HG03354 (cell line): ENCODE data around the gene GMDS.

Experiments used
- ATAC-seq: cut with Tn5 transposase; IDR thresholded peaks from one replicate; pipeline ENCODE4 v1.9.1; 2021; ENCODE audit warnings: mild to moderate bottlenecking; ENCODE audit not compliant: unreplicated experiment, poor library complexity, severe bottlenecking

GMDS gene

DNA sequence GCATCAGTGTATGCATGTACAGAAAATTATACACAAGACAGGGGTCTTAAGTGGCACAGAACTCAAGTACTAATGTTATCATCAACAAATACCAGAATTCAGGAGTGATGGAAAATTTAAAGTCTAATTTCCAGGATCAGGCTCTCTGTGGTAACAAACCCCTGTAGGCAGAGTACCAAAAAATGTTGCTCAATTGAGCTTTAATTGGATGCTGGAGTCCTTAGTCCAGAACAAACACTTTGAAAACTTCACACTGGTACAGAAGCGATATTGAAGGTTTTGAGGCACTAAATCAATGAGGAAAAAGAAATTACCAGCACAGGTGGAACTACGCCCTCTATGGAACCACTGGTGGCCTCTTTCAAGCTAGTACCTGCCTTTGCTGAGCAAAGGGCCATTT, 522.6 kb downstream of the GMDS start:
- no peak for ATAC-seq

DNA sequence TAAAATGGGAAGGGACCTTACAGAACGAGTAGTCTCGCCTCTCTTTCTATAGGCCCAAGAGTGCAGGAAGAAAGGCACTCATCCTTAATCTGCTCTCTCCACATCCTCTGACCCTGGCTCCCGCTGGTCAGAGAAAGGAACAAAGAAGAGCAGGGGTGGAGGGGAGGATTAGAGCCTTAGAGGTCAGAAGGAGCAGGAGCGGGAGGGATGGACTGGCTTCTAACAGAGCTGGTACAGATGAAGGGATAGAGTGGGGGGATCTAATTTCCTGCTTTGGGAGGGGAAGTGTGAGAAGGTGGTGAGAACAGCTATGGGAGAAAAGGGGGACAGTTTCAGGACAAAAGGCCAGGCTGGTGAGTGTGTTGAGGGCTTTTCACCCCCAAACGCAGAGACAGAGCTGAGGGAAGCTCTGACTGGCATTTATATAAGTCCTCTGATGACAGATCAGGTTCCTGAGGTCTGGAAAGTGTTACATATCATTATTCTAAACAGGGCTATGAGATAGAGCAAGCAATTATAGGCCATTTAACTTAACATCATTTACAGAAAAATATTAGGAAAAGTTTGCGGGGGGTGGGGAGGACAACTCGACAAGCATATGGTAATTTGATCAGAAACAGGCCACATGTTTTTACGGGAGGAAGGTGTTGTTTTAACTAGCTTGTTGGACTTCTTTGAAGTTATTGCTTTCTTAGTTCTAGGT, 524.6 kb downstream of the GMDS start:
- ATAC-seq = no peak

DNA sequence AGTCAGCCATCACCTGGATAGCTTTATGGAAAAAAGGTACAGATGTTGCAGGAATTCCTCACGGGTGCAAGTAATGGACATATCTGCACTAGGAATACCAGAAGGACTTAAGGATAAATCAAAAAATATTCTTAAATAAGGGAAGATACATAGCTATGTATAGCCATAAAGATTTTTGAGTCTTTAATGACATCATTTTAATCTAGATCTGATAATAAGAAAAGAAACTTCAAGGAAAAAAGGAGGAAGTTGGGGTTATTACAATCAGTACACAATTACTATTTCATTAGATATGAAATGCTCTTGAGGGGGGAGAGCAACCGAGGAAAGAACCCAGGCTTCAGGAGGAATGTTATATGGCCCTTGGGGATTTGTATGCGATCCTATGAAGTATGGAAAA, 525.5 kb downstream of the GMDS start:
- no peak for ATAC-seq

DNA sequence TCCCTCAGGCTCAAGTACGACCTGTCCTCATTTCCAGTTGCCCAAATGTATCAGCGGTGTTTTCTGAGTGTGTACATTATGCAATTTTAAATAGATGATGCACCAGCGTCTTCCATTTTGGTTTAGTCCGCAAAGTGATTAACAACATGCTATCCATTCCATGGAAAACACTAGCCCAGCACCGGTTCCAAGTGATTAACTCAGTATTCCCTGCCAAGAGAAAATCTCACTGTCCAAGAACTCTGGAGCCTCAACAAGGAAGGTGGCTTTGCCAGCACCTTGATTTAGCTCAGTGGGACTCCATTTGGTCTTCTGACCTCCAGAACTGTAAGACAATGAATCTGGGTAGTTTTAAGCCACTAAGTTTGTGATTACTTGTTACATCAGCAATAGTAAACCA, 528.5 kb downstream of the GMDS start:
- ATAC-seq = no peak

DNA sequence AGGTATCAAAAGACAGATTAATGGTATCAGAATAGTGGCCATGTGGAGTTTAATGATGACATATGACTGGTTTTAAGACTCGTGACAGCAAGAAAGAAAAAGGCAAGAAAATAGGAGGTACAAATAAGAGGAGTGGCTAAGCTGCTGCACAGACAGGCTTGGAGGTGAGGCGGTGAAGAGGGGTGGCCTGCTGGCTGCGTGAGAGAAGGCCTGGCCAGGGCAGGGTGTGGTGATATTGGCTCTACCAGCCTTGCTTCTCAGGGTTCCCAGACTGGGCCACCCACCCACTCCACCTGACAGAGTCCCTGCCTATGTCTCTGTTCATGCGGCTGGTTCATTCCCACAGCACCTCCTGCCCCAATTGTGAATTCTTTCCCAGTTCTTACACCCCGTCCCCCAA, 529.0 kb downstream of the GMDS start:
- no peak for ATAC-seq

DNA sequence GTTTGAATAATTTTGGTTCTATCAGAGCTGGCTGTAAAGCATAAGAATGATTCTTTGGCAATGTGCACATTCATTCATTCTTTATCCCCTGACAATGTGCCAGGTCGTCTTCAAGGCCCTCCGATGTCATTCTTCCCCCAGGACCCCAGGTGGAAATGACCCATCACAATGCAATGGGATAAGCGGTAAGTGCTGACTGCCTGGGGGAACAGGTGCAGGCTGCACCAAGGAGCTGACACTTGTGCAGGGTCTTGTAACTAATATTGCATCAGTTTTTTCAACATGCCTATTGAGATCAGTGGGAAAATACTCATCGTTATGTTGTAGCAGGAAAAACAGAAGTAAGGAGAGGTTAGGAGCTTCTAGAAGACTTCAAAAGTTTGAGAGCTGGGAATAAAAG, 530.1 kb downstream of the GMDS start:
- no peak for ATAC-seq

DNA sequence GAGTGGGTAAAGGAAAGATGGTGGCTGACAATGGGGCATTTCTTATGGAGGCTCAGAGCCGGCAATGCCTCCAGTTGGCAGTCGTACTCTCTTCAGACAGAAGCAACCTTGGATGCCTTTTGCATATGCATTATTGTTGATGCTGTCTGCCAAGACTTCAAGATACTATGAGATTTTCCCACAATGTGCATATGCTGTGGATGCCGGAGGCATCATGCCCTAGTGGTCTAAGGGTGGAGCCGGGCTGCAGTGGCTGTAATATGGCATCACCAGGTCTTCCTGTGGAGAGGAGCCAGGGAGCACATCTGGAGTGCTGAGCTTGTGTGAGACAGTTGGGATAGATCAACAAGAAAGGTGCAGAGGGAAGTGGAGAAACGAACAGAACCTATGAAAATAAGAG, 530.8 kb downstream of the GMDS start:
- no peak for ATAC-seq

DNA sequence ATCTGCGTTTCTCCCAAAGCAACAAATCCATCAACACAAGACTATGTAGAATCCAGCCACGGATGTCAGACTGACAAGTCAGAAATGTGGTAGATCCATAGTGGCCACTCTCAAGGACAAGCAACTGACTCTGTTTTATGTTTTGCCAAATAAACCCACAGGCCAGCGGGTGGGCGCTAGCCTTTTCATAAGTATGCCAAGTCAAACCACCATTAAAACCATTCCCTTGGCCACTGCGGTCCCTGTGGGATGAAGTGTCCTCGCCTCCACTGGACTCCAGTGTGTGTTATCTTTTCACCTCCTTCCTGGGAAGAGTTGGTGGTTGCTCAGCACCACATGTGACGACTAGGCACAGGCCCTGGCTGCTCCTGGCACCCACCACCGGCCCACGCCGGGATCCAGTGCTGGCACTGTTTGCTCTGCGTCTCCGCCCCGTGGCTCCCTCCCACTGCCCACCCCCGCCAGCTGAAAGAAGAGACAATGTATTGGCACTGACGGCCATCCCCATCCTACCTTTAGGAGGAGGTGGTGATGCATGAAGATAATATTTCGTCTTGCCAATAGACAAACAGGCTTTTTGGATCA, 532.3 kb downstream of the GMDS start:
- no peak for ATAC-seq

DNA sequence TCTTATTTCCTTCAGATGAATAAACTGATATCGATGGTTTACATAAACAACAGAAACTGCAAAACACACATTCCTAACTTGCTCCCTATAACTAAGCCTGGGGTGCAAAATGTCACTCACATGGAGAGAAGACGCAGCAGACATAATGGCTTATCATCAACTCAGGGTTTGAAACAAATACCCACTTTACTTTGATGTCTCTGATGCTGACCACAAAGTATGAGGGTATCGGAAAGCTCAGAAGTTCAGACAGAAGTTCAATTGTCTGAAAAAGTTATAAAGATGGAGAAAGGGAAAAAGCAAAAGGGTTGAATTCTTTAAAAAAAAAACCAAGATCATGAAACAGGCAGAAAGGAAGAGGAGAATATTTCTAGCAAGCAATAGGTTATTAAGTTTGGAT, 533.0 kb downstream of the GMDS start:
- no peak for ATAC-seq

DNA sequence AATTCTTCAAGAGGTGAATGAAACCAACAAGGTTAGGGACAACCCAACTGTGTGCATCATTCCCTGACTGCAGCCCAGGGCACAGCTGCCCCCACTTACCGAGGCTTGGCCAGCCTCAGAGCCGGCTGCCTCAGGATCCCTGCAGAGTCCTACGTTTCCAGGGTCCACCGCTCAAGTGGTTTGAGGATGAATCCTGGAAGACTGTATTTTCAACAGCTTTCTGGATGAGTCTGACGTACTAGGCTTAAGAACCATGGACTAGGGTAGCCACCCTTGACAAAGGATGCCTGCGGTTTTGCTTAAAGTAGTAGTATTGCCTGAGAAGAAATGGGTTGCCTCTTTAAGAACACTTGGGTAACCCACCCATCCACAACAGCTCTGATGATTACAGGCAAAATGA, 534.3 kb downstream of the GMDS start:
- ATAC-seq = no peak

DNA sequence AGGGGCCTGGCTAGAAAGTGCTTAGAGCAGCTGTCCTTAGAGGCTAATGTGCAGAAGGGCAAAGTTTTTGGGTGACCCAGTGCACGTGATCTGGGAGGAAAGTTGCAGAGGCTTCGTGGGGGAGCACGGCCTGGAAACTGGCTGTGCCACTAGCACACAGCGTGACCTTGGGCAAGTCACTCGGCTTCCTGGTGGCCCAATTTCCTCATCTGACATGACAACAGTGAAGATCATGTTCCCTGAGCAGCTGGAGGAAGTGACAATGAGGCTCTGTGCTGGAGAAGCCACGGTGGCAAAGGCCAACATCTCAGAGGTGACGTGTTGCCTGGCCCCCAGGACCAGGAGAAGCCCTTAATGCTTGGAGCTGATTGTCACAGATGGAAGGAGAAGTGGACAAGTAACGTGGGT, 536.2 kb downstream of the GMDS start:
- ATAC-seq = no peak

DNA sequence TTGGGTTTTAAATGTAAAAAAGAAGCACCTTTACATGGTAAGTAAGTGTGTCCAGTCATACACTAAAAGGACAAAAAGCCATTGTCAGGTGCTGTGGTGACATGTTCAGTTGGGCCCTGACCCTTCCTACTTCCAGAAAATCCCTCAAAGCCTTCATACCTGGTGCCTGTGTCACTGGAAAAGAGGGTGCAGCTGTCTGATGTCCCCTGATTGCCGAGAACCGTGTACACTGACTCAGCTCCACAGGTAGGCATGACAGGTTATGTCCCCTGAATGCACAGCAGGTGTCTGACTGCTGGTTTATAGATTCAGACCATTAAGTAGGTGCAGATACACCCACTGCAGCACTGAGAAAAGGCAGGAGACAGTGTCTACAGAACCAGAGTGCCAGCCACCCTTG, 536.6 kb downstream of the GMDS start:
- ATAC-seq = no peak

DNA sequence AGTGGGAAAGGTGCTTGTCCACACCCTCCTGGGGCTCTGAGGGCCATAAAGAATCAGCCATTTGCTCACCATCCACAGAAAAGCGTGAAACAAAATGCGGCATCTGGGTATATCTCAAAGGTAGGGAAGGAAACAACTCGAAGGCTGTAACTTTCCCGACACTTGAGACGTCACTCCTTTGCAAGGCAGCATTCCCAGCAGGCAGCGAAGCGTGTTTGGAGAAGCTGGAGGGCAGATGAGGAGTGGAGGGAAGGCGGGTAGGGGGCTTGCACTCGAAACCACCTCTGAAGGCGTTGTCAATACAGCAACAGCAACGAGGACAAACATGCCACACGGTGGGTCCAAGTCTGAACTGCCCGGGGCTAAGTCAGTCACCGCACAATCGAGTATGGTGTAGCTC, 537.3 kb downstream of the GMDS start:
- ATAC-seq = no peak

DNA sequence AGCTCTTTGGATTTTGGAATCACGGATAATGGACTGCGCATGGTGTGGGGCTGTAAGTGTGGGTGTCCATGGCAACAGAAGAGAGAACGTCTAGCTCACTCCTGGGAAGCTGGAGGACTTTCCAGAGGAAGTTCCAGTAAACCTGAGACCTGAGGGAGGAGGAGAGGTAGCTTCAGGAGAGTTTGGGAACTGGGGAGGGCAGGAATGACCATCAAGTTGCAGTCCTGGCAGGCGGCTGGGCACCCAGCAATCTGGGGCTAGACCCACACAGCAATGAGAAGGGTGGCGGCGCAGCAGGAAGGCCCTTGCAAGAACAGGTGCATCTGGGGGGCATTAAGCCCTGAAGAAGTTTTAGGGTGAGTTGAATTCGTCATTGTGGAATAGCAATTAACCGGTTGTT, 539.8 kb downstream of the GMDS start:
- ATAC-seq = no peak

DNA sequence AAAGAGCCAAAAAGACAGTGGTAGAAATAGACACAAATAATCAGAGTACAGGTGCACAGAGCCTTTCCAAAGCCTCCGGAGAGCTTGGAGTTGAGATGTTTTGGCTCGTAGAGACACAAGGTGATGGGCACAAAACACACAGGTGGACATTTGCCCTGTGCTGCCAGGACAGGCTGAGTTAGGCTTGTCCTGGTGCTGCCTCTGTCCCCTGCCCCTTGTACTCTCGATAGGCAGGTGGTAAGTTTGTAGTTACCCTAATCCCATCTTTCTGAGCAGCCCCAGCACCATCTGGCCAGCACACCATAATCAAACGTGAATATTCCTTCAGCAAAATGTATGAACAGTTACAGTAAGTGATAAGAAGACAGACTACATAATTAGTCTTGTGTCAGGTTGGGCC, 540.2 kb downstream of the GMDS start:
- no peak for ATAC-seq

DNA sequence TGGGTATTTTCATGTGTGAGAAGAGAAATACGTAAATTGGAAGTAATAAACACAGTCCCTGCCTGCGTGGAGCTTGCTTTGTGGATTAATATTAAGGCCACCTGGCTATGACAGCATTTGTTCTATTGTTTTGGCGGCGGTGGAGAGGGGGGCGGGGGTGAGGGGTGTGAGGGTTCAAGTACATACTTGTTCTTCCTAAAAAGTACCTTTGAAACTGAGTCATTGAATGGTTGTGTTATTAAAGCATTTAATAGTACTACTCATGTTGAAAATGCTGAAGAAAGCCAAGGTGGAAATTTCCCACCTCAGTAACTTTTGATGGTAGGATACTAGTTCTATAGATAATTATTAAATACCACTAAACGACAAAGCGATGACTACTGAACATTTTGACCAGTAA, 540.7 kb downstream of the GMDS start:
- no peak for ATAC-seq

DNA sequence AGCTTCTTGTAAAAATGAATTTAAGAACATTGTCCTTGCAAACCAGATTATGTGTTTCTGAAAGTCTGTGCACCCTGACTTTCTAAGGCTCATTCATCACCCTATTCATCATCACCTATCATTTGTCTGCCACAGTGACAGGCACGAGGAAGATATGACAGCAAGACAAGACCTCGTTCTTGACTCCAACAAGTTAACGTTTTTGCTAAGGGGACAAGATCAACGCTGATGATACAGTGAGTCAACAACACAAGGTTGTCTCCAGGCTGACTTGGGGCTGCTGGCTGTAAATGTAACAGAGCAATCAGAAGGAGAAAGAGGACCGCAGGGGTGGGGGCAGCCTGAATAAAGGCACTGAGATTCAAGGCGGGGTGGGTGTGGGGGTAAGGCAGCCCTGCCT, 541.5 kb downstream of the GMDS start:
- ATAC-seq = no peak

DNA sequence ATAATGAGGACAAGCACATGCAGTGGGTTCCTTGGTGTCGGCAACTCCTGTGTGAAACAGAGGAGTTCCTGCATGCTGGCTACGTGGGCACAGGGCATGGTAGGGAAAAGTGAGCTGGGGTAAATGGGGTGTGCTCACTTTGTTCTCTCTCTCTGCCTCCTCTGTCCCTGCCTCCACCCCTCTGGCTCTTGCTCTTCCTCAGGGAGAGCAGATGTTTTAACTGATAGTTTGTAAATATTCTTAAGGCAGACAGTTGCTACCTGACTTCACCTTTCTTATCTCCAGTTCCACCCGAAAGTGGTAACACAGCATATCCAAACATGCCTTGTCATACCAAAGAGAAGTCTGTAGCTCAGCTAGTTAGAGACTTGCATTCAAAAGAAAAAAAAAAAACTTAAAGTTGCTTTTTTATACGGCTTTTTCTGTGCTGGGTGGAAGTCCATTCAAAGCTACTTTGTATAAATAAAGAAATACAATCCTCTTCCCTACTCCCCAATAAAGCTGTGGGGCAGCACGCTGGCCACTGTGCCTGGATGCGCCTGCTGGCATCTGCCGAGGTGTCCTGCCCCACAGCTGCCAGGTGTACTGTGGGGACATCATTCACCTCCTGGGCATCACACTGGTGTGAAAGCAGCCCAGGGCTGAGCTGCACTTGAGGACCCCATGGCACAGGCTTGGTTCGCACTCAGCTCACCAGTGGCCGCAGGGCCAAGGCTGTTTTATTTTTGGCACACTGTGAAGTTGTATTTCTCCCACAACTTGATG, 542.1 kb downstream of the GMDS start:
- no peak for ATAC-seq

DNA sequence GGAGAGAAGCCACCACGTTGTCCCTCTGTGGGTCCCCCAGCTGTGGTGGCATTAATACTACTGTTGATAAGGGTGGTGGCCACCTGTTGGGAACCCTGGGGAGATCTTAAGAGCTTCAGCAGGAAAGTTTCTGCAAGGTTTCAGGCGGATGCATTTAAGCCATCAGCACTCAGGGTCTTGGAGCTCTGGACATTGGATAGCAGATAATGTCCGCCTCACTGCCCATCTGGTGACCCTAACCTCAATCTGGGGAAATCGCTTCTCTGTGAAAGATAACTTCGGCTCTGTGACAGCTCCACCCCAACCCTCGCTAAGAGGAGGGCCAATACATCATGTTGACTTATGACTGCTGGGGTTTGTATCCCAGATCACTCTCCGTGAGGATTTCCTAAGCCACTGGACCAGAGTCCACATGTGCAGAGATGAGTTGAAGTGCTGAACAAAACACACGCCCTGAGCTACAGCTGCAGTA, 542.8 kb downstream of the GMDS start:
- no peak for ATAC-seq

DNA sequence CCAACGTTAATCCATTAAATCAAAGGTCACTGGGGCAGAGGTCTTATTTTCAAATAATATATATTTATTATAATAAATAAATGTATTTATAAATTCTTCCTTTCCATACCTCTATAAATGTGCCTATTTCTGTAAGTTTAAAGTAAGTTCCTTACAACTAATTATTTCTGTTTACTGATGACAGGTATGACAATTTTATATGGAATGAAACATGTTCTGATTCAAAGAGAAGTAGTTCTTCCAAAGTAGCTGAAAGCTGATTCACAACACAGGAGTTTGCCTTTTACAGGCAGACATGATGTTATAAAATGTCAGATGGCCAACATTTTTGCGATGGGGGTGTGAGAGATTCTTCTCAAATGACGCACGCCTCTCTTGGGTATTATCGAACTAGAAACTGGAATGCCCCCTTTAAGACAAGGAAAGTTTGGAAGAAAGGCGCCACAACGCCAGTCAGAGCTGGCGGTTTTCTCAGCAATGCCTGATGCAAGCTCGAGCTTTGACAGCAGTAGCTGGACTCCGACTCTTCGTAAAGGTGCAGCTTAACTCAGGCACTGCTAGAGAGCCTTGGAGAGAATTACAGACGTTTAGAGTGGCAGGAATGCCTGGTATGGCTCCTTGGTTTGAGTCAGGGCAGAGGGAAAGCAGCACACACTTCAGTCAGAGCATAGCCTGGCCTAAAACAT, 543.6 kb downstream of the GMDS start:
- no peak for ATAC-seq
